HG02571 (cell line): ENCODE results near the gene CYP2A13.
"Not testable (repeated sequence)": the region's sequence is repeated elsewhere in the genome, so short reads cannot be mapped to it uniquely, and the experiment has no call there.

Source experiments
- ATAC-seq: cut with Tn5 transposase; IDR thresholded peaks from one replicate; pipeline ENCODE4 v1.9.1; 2021; ENCODE audit warnings: mild to moderate bottlenecking, moderate library complexity; ENCODE audit not compliant: unreplicated experiment

Gene CYP2A13

GRCh38 chr19:41088151-41088550 lies at the start of gene CYP2A13:
Gene CYP2A13 (plus strand): TSS chr19:41088451. CDS start chr19:41088472, 21 bp downstream.
- ATAC-seq: no peak

- ATAC-seq: no peak
Measured at GRCh38 chr19:41039806-41040205, 48.4 kb upstream of the CYP2A13 start.

GRCh38 chr19:41045095-41045494 lies 43.2 kb upstream of the CYP2A13 start:
- not testable (repeated sequence) for ATAC-seq

GRCh38 chr19:41050426-41050825 lies 37.8 kb upstream of the CYP2A13 start:
- no peak for ATAC-seq

GRCh38 chr19:41052162-41052561 lies 36.1 kb upstream of the CYP2A13 start:
- not testable (repeated sequence) for ATAC-seq

- not testable (repeated sequence) for ATAC-seq
Measured at GRCh38 chr19:41053331-41053730, 34.9 kb upstream of the CYP2A13 start.

- ATAC-seq: no peak
Measured at GRCh38 chr19:41064974-41065569, 23.2 kb upstream of the CYP2A13 start.

- no peak for ATAC-seq
Measured at GRCh38 chr19:41076286-41076685, 12.0 kb upstream of the CYP2A13 start.

- no peak for ATAC-seq
Measured at GRCh38 chr19:41083516-41083915, 4.7 kb upstream of the CYP2A13 start.

- ATAC-seq: no peak
Measured at GRCh38 chr19:41085748-41086415, 2.4 kb upstream of the CYP2A13 start.

- no peak for ATAC-seq
Measured at GRCh38 chr19:41089959-41090358, 1.7 kb downstream of the CYP2A13 start.

GRCh38 chr19:41095703-41096102 lies 7.5 kb downstream of the CYP2A13 start:
- no peak for ATAC-seq

- no peak for ATAC-seq
Measured at GRCh38 chr19:41096353-41096752, 8.1 kb downstream of the CYP2A13 start.

- ATAC-seq: no peak
Measured at GRCh38 chr19:41097302-41097701, 9.1 kb downstream of the CYP2A13 start.

GRCh38 chr19:41098762-41099161 lies 10.5 kb downstream of the CYP2A13 start:
- ATAC-seq: no peak

GRCh38 chr19:41102210-41102609 lies 14.0 kb downstream of the CYP2A13 start:
- not testable (repeated sequence) for ATAC-seq

GRCh38 chr19:41106177-41106576 lies 17.9 kb downstream of the CYP2A13 start:
- no peak for ATAC-seq

- no peak for ATAC-seq
Measured at GRCh38 chr19:41111296-41111695, 23.0 kb downstream of the CYP2A13 start.

- ATAC-seq: no peak
Measured at GRCh38 chr19:41111750-41112295, 23.6 kb downstream of the CYP2A13 start.

GRCh38 chr19:41112728-41113290 lies 24.6 kb downstream of the CYP2A13 start:
- ATAC-seq: no peak

- ATAC-seq: no peak
Measured at GRCh38 chr19:41114132-41114531, 25.9 kb downstream of the CYP2A13 start, which contains the start of gene CYP2F1. Gene CYP2F1 (plus strand): TSS chr19:41114432. CDS start chr19:41116189, 1,757 bp downstream.

- ATAC-seq: no peak
Measured at GRCh38 chr19:41116261-41116660, 28.0 kb downstream of the CYP2A13 start.
